Measurements from ENCODE around the gene XPO4.

GRCh38 chr13:20727856-20728255, 174.7 kb downstream of the XPO4 start:
- no peak for TF ChIP-seq POLR2AphosphoS5 (IDR thresholded peaks at IDR 0.05)
- TF ChIP-seq, protein P1, sequence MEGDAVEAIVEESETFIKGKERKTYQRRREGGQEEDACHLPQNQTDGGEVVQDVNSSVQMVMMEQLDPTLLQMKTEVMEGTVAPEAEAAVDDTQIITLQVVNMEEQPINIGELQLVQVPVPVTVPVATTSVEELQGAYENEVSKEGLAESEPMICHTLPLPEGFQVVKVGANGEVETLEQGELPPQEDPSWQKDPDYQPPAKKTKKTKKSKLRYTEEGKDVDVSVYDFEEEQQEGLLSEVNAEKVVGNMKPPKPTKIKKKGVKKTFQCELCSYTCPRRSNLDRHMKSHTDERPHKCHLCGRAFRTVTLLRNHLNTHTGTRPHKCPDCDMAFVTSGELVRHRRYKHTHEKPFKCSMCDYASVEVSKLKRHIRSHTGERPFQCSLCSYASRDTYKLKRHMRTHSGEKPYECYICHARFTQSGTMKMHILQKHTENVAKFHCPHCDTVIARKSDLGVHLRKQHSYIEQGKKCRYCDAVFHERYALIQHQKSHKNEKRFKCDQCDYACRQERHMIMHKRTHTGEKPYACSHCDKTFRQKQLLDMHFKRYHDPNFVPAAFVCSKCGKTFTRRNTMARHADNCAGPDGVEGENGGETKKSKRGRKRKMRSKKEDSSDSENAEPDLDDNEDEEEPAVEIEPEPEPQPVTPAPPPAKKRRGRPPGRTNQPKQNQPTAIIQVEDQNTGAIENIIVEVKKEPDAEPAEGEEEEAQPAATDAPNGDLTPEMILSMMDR (IDR thresholded peaks at IDR 0.05) = no peak
- no peak for TF ChIP-seq POLR2A (IDR thresholded peaks at IDR 0.05)

All from gastroesophageal sphincter (tissue), 3 donors.